ENCODE measurements around the gene MIOX. TPM values are rescaled to one million over a fixed set of nuclear protein-coding genes. Genes with fewer than 3 reads are reported as not detected.

The MIOX gene
- total and polyA plus RNA-seq, 2 of the 13 experiments (the other 11 are each of a cell fraction or from before 2014, with no cell fraction given) = 1.5 to 2.9 TPM

- no peak for TF ChIP-seq KAT8 (CRISPR knock-in tag; IDR thresholded peaks at IDR 0.05)
- no peak for TF ChIP-seq ZNF317 (CRISPR knock-in tag; IDR thresholded peaks at IDR 0.05)
- peak; percentile 29; the same call in 1 of the 2 replicates for TF ChIP-seq TAF1 (CRISPR knock-in tag; IDR thresholded peaks at IDR 0.05)
- TF ChIP-seq HCFC1 (IDR thresholded peaks at IDR 0.05; ENCODE audit: low read depth, low read length) = no peak
- TF ChIP-seq PPARG (CRISPR knock-in tag; conservative IDR thresholded peaks at IDR 0.05) = no peak
- no peak for TF ChIP-seq ZKSCAN1 (IDR thresholded peaks at IDR 0.05; ENCODE audit: low read length)
- no peak for TF ChIP-seq MTF1 (CRISPR knock-in tag; IDR thresholded peaks at IDR 0.05)
- no peak for TF ChIP-seq ZNF562 (CRISPR knock-in tag; IDR thresholded peaks at IDR 0.05; ENCODE audit: borderline replicate concordance)
- no peak for TF ChIP-seq HNF1A (IDR thresholded peaks at IDR 0.05; ENCODE audit: low read depth)
- TF ChIP-seq HNF1A (CRISPR knock-in tag; IDR thresholded peaks at IDR 0.05; ENCODE audit: borderline replicate concordance) = no peak
- TF ChIP-seq ZNF362 (CRISPR knock-in tag; IDR thresholded peaks at IDR 0.05; ENCODE audit: borderline replicate concordance) = no peak
- TF ChIP-seq CSRNP2 (CRISPR knock-in tag; conservative IDR thresholded peaks at IDR 0.05; ENCODE audit: low read depth) = no peak
- no peak for TF ChIP-seq ZNF136 (CRISPR knock-in tag; IDR thresholded peaks at IDR 0.05; ENCODE audit: low read depth)
- TF ChIP-seq ZNF878 (CRISPR knock-in tag; IDR thresholded peaks at IDR 0.05) = no peak
- TF ChIP-seq MLX (CRISPR knock-in tag; IDR thresholded peaks at IDR 0.05) = no peak
- TF ChIP-seq HES4 (CRISPR knock-in tag; IDR thresholded peaks at IDR 0.05; ENCODE audit: borderline replicate concordance) = no peak
- TF ChIP-seq ZNF687 (CRISPR knock-in tag; IDR thresholded peaks at IDR 0.05) = peak; percentile 3
- TF ChIP-seq CHCHD3 (CRISPR knock-in tag; IDR thresholded peaks at IDR 0.05) = no peak
- TF ChIP-seq NR2F2 (IDR thresholded peaks at IDR 0.05; ENCODE audit: borderline replicate concordance, low read depth) = no peak
Measured at GRCh38 chr22:50481440-50482106, 5.1 kb upstream of the MIOX start, which contains the start of gene ADM2 (continued).
